ENCODE results near the gene LDLRAD1. TPM values are rescaled to one million over a fixed set of nuclear protein-coding genes. Genes with fewer than 3 reads are reported as not detected.

Gene LDLRAD1
- total and polyA plus RNA-seq, 2 donors (not counting 3 experiments of a cell fraction or from before 2014, with no cell fraction given) = not detected

DNA sequence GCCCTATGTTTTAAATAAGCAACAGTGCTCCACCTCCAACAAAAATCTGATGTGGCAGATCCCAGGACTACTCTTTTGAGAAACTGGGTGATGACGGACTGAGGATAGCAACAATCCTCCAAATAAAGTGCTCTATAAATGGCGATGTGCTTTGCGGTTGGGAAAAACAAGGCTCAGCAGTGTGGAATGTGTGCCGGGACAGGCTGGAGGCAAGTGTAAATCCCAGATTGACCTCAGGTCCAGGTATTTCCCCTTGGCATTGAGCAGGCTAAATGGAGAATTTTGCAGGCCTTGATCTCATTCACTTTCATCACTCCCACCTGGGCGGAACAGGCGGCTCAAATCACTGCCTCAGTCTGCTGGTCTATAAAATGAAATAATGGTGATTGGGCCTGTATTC, 36.8 kb downstream of the LDLRAD1 start:
- Histone ChIP-seq H3K36me3 (ENCODE audit: control insufficient read depth in 2 of 2, extremely low read depth in 1 of 2, insufficient read depth in 2 of 2, low read length in 2 of 2) (no peaks in the 10 kb centered on the region), H3K27me3 (ENCODE audit: control insufficient read depth in 2 of 2, insufficient read depth in 2 of 2, low read length in 2 of 2) (no peaks in the 10 kb centered on the region), H3K9ac (replicated peaks; ENCODE audit: extremely low read depth, insufficient read depth, low read length) (no peak overlapping the region), H2AFZ (ENCODE audit: low read depth, low read length) (no peak overlapping the region), H3K79me2 (ENCODE audit: control insufficient read depth, insufficient read depth, low read length) (no peaks in the 10 kb centered on the region), H3K27ac (ENCODE audit: insufficient read depth, low read depth, low read length) (no peak overlapping the region), H3K4me1 (ENCODE audit: control insufficient read depth, extremely low read depth, insufficient read depth, low read length) (peaks cover 5% of the 10 kb centered on the region), H3K9me1 (replicated peaks; ENCODE audit: control insufficient read depth, extremely low read depth, insufficient read depth, low read length) (no peaks in the 10 kb centered on the region), H3K4me2 (ENCODE audit: insufficient read depth, low read length) (no peak overlapping the region), H3K4me3 (replicated peaks in 1 of 3; ENCODE audit: insufficient read depth in 1 of 3, low read depth in 1 of 3, low read length in 3 of 3) (no peak overlapping the region), H3K9me3 (replicated peaks; ENCODE audit: control insufficient read depth, insufficient read depth, low read length) (no peaks in the 10 kb centered on the region), H4K20me1 (replicated peaks; ENCODE audit: control insufficient read depth, extremely low read depth, insufficient read depth, low read length) (no peaks in the 10 kb centered on the region)
- FAIRE-seq (no peak), DNase-seq (ENCODE audit: low read depth, low spot score) (no peak)
- TF ChIP-seq JUN (IDR thresholded peaks at IDR 0.05; ENCODE audit: borderline replicate concordance, insufficient read depth, insufficient read length, low read depth) = no peak
- no peak for TF ChIP-seq CTCF (IDR thresholded peaks at IDR 0.05; ENCODE audit: extremely low read depth in 1 of 2, insufficient read depth in 1 of 2, low read depth in 1 of 2, low read length in 2 of 2)
- intact Hi-C loops (cut with micrococcal nuclease) = no loop called here
- dilution Hi-C loops (cut with MboI; ENCODE audit: extremely low pct_ligation_motif_present, low sequenced_read_pairs) = no loop called here
- CTCF ChIA-PET = no interaction called here
- BruUV-seq (replicated peaks) = no TSS peak
- POLR2A ChIA-PET = no interaction called here

DNA sequence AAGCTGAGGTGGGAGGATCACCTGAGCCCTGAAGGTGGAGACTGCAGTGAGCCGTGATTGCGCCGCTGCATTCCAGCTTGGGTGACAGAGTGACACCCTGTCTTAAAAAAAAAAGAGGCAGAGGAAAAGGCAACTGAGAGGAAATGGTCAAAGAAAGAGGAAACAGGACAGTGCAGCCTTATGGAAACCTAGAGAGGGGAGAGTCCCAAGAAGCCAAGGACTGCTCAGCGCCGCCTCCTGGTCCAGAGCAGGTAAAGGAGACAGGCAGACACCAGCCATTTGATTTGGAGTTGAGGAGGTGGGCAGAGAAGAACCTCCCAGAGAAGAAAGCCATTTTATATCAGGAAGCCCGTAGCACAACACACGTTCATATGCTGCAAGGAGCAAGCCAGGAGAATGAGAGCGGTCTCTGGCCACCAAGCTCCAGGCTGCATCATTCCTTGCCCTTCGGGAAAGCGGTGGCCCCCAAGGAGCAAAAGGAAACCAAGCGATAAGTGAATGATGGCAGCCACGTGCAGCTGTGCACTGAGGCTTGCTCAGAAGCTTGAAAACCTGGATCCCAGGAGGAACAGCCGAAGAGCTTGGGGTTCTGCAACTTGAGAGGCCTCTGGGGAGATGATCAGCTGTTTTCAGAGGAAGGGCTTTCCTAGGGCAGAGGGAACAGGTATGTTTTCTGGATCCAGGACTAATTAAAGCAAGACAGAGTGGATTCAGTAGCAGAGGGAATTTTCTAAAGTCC, 38.1 kb downstream of the LDLRAD1 start:
- CTCF ChIA-PET = no interaction called here
- H3K9ac ChIP-seq (replicated peaks; ENCODE audit: extremely low read depth, insufficient read depth, low read length) = no peak overlapping the region
- no peaks in the 10 kb centered on the region for H3K36me3 ChIP-seq (ENCODE audit: control insufficient read depth in 2 of 2, extremely low read depth in 1 of 2, insufficient read depth in 2 of 2, low read length in 2 of 2)
- TF ChIP-seq JUN (IDR thresholded peaks at IDR 0.05; ENCODE audit: borderline replicate concordance, insufficient read depth, insufficient read length, low read depth) = no peak
- TF ChIP-seq, protein P1, sequence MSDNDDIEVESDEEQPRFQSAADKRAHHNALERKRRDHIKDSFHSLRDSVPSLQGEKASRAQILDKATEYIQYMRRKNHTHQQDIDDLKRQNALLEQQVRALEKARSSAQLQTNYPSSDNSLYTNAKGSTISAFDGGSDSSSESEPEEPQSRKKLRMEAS (IDR thresholded peaks at IDR 0.05; ENCODE audit: insufficient read depth, insufficient read length) = no peak
- TF ChIP-seq POLR2AphosphoS5 (IDR thresholded peaks at IDR 0.05; ENCODE audit: insufficient read depth, low read depth, low read length) = no peak
- TF ChIP-seq FOS (IDR thresholded peaks at IDR 0.05; ENCODE audit: borderline replicate concordance, insufficient read depth, low read length) = no peak
- no peak for TF ChIP-seq GATA2 (IDR thresholded peaks at IDR 0.05; ENCODE audit: insufficient read depth, insufficient read length, low read depth, low read length)
- TF ChIP-seq MYC (IDR thresholded peaks at IDR 0.05; ENCODE audit: low read depth, low read length) = no peak
- no peak for TF ChIP-seq POLR2A (IDR thresholded peaks at IDR 0.05; ENCODE audit: low read depth, low read length)
- no peak for TF ChIP-seq EZH2 (IDR thresholded peaks at IDR 0.05; ENCODE audit: borderline replicate concordance, low read depth, low read length, severe bottlenecking)
- no peak for TF ChIP-seq CTCF (IDR thresholded peaks at IDR 0.05; ENCODE audit: extremely low read depth in 1 of 2, insufficient read depth in 1 of 2, low read depth in 1 of 2, low read length in 2 of 2)
- FAIRE-seq (no peak), DNase-seq (ENCODE audit: low read depth, low spot score) (no peak)
- H3K4me2 ChIP-seq (ENCODE audit: insufficient read depth, low read length) = no peak overlapping the region
- dilution Hi-C loops (cut with MboI; ENCODE audit: extremely low pct_ligation_motif_present, low sequenced_read_pairs) (no loop called here), intact Hi-C loops (cut with micrococcal nuclease) (no loop called here)
- no peaks in the 10 kb centered on the region for H4K20me1 ChIP-seq (replicated peaks; ENCODE audit: control insufficient read depth, extremely low read depth, insufficient read depth, low read length)
- no peak overlapping the region for H3K27ac ChIP-seq (ENCODE audit: insufficient read depth, low read depth, low read length)
- no peaks in the 10 kb centered on the region for H3K27me3 ChIP-seq (ENCODE audit: control insufficient read depth in 2 of 2, insufficient read depth in 2 of 2, low read length in 2 of 2)
- no peak overlapping the region for H3K4me3 ChIP-seq (replicated peaks in 1 of 3; ENCODE audit: insufficient read depth in 1 of 3, low read depth in 1 of 3, low read length in 3 of 3)
- H3K4me1 ChIP-seq (ENCODE audit: control insufficient read depth, extremely low read depth, insufficient read depth, low read length) = peaks cover 5% of the 10 kb centered on the region
- no peaks in the 10 kb centered on the region for H3K9me1 ChIP-seq (replicated peaks; ENCODE audit: control insufficient read depth, extremely low read depth, insufficient read depth, low read length)
- no peak overlapping the region for H2AFZ ChIP-seq (ENCODE audit: low read depth, low read length)
- no TSS peak for BruUV-seq (replicated peaks)
- H3K79me2 ChIP-seq (ENCODE audit: control insufficient read depth, insufficient read depth, low read length) = no peaks in the 10 kb centered on the region
- H3K9me3 ChIP-seq (replicated peaks; ENCODE audit: control insufficient read depth, insufficient read depth, low read length) = no peaks in the 10 kb centered on the region
- POLR2A ChIA-PET = no interaction called here

Measured in endothelial cell of umbilical vein (primary cell).